Cardiac muscle cell (in vitro differentiated cells and primary cell): ENCODE results near the gene ZSCAN21. TPM values are rescaled to one million over a fixed set of nuclear protein-coding genes. Genes with fewer than 3 reads are reported as not detected.

ENCODE experiments used
- DNase-seq, 2 donors: peaks; one replicate each; pipeline versions ENCODE4 v3.0.0 to v3.0.0-alpha.2; 2010 to 2017; ENCODE audit warnings: low read depth in 1 of 2, low spot score in 1 of 2
- H3K27ac ChIP-seq: fragments of 200-600 bp; sonication (generic); 2 replicates; pipeline ENCODE4 v1.5.1; 2016
- H3K27me3 ChIP-seq: fragments of 200-600 bp; sonication (generic); 2 replicates; pipeline ENCODE4 v1.6.0; 2016; ENCODE audit warnings: control low read depth
- H3K36me3 ChIP-seq: fragments of 200-600 bp; sonication (generic); 2 replicates; pipeline ENCODE4 v1.5.1; 2016; ENCODE audit warnings: control low read depth
- H3K4me1 ChIP-seq: fragments of 200-600 bp; sonication (generic); 2 replicates; pipeline ENCODE4 v1.8.1; 2017; ENCODE audit warnings: low read depth, mild to moderate bottlenecking, mixed run types
- H3K4me3 ChIP-seq: fragments of 200-600 bp; sonication (generic); 2 replicates; pipeline ENCODE4 v1.5.1; 2016; ENCODE audit warnings: mild to moderate bottlenecking
- H3K9me3 ChIP-seq: fragments of 200-600 bp; sonication (generic); 2 replicates; pipeline ENCODE4 v1.5.1; 2017; ENCODE audit warnings: low read depth, mild to moderate bottlenecking, control low read depth
- CTCF ChIP-seq: IDR thresholded peaks from 2 replicates; pipeline ENCODE4 v1.5.1; 2012; ENCODE audit warnings: low read depth, mild to moderate bottlenecking, low read length
- polyA plus RNA-seq: library from polyadenylated mRNA; unstranded; fragments of >200 nt; fragmentation: Nextera tagmentation; extraction: Ambion mirVana; gene quantifications from 2 replicates; pipeline ENCODE4 v1.2.1, GENCODE V29; 2016
- total RNA-seq: library from RNA; depleted of rRNA; stranded (reverse); fragments of >200 nt; gene quantifications from 2 replicates; pipeline ENCODE4 v1.2.3, GENCODE V29; 2016

The ZSCAN21 gene
- total and polyA plus RNA-seq, 2 experiments from 2014 or later: 11.3 to 23.3 TPM

GRCh38 chr7:100071018-100071723, 21.6 kb downstream of the ZSCAN21 start:
- Histone ChIP-seq H3K27ac (no peak overlapping the region), H3K4me3 (no peak overlapping the region), H3K9me3 (peaks cover 6% of the 10 kb centered on the region), H3K27me3 (no peaks in the 10 kb centered on the region), H3K36me3 (peaks cover 64% of the 10 kb centered on the region), H3K4me1 (no peaks in the 10 kb centered on the region)
- no peak for TF ChIP-seq CTCF
- DNase-seq: no peak

GRCh38 chr7:100072462-100072861, 22.9 kb downstream of the ZSCAN21 start:
- Histone ChIP-seq H3K4me3 (no peak overlapping the region), H3K27ac (no peak overlapping the region), H3K27me3 (no peaks in the 10 kb centered on the region), H3K4me1 (no peaks in the 10 kb centered on the region), H3K36me3 (peaks cover 73% of the 10 kb centered on the region), H3K9me3 (peaks cover 6% of the 10 kb centered on the region)
- no peak for TF ChIP-seq CTCF
- DNase-seq: no peak

GRCh38 chr7:100074841-100075240, 25.3 kb downstream of the ZSCAN21 start:
- Histone ChIP-seq H3K4me3 (no peak overlapping the region), H3K27me3 (no peaks in the 10 kb centered on the region), H3K9me3 (peaks cover 6% of the 10 kb centered on the region), H3K4me1 (no peaks in the 10 kb centered on the region), H3K36me3 (peaks cover 77% of the 10 kb centered on the region), H3K27ac (no peak overlapping the region)
- no peak for TF ChIP-seq CTCF
- no peak for DNase-seq

- Histone ChIP-seq H3K4me1 (peaks cover 5% of the 10 kb centered on the region), H3K9me3 (peaks cover 6% of the 10 kb centered on the region), H3K27me3 (no peaks in the 10 kb centered on the region), H3K27ac (no peak overlapping the region), H3K36me3 (peaks cover 71% of the 10 kb centered on the region), H3K4me3 (no peak overlapping the region)
- no peak for TF ChIP-seq CTCF
- no peak for DNase-seq
Measured at GRCh38 chr7:100075418-100075817, 25.8 kb downstream of the ZSCAN21 start.

GRCh38 chr7:100077205-100077604, 27.6 kb downstream of the ZSCAN21 start:
- Histone ChIP-seq H3K36me3 (peaks cover 53% of the 10 kb centered on the region), H3K9me3 (no peaks in the 10 kb centered on the region), H3K27ac (no peak overlapping the region), H3K4me1 (peaks cover 9% of the 10 kb centered on the region), H3K27me3 (no peaks in the 10 kb centered on the region), H3K4me3 (no peak overlapping the region)
- no peak for TF ChIP-seq CTCF
- DNase-seq: no peak
